GM12891 (cell line): ENCODE measurements around the gene USP31.

Experiments
- POLR2A ChIP-seq: IDR thresholded peaks from 2 replicates; pipeline ENCODE4 v1.6.1; 2011; ENCODE audit warnings: low read depth, low read length, control low read depth
- POLR2AphosphoS5 ChIP-seq: IDR thresholded peaks from 2 replicates; pipeline ENCODE4 v1.6.1; 2011; ENCODE audit warnings: low read depth, low read length, control low read depth

GRCh38 chr16:23015580-23015979 lies 133.7 kb downstream of the USP31 start:
- TF ChIP-seq POLR2AphosphoS5 (no peak), POLR2A (no peak)
